HG02610 (cell line): Measurements from ENCODE around the gene ZNF653.
A peak's percentile ranks its signal among the peaks of the same experiment; 100 is the strongest.
"Not testable (repeated sequence)": the region's sequence is repeated elsewhere in the genome, so short reads cannot be mapped to it uniquely, and the experiment has no call there.

Source experiments
- ATAC-seq: cut with Tn5 transposase; IDR thresholded peaks from one replicate; pipeline ENCODE4 v1.9.1; 2021; ENCODE audit warnings: mild to moderate bottlenecking, moderate library complexity; ENCODE audit not compliant: unreplicated experiment

ZNF653 gene

DNA sequence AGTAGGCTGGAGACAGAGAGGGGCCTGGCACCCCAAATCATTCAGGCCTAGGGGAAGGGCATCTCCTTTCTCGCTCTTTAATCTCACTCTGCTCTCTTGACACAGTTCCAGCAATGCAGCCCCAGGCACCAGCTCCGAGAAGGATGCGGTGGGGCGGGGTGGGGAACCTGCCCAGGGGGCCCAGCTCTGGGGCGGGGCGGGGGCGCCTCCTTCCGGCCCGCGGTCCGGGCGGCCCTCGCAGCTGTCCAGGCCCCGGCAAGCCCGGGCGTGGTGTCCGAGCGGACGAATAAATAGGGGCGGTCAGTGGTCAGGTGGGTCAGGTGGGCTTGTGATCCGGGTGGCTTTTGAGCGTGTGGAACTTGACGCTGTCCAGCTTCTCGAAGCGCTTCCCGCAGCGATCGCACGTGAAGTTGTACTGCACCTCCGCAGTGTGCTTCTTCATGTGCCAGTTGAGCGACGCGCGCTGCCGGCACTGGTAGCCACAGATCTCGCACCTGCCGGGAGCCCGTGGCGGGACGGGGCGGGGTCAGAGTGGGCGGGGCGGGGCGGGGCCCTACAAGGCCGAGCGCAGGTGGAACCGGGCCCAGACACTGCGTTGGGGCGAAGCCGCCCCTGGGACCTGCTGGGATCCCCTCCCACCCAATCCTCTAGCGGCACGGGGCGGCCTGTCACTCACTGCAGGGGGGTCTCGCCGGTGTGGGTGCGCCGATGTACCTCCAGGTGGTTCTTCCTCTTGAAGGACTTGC is 22.1 kb downstream of the ZNF653 start:
- no peak for ATAC-seq

DNA sequence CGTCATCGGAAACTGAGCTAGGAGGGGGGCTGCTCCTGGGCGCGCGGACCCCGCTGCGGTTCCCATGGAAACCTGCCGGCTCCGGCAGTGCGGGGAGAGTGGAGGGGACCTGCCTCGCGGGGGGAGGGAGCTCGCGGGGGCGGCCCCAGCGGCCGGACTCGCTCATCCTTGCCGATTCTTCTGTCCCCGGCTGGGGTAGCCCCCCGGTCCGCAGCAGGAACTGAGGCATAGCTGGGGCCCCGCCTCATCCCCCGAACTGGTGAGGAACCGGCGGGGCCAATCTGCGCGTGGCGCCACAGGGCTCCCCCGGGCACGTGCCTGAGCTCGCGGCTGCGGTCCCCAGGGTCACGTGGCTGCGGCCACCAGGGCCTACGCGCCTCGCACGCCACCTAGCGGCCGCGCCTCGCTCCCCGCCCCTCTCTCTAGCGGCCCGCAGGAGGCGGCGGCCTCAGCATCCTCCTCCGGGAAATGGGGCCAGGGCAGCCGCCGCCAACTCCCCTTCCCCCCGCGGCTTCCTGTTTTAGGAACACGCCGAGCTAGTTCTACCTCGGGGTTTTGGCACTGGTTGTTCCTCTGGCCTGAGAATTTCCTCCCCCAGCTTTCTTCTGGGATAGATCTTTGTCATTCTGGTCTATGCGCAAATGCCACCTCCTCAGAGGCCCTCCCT is 23.1 kb downstream of the ZNF653 start:
- ATAC-seq = peak; percentile 54

DNA sequence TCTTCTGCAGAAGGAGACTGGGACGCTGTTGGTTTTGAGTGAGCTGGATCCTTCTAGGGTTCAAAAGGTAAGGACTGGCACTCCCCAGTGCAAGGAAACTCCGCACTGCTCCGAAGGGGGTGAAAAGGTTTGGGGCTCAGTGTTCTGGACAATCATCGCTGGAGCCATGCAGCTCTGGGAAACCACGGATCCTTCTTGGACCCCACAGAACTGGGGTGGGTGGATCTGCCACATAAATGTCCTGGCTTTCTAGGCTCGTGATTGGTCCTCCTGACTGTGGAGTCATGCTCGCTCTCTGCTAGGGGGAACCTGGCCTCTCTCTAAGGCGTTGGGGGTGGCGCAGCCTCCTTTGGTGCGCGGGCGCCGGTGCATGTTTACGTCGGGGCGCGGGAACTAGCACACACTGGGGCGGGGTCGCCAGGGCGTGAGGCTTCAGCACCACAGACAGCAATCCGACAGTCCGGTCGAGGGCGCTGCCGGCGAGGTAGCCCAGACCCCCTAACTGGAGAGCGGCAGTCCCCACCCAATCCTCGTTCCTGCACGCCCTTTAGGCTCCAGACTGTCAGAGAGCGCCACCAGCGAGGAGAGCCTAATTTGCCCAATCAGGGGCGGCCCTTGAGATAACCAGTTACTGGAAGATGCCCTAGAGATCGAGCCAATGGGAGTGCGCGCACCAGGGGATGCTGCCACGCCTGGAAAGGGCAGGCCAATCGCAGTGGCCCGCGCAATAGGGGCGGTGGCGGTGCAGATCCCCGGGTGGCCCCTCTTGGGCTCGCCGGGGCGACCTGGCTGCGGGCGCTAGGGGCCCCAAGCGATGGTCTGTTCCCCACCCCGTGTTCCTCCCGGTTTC is 23.9 kb downstream of the ZNF653 start:
- ATAC-seq = peak; percentile 46

DNA sequence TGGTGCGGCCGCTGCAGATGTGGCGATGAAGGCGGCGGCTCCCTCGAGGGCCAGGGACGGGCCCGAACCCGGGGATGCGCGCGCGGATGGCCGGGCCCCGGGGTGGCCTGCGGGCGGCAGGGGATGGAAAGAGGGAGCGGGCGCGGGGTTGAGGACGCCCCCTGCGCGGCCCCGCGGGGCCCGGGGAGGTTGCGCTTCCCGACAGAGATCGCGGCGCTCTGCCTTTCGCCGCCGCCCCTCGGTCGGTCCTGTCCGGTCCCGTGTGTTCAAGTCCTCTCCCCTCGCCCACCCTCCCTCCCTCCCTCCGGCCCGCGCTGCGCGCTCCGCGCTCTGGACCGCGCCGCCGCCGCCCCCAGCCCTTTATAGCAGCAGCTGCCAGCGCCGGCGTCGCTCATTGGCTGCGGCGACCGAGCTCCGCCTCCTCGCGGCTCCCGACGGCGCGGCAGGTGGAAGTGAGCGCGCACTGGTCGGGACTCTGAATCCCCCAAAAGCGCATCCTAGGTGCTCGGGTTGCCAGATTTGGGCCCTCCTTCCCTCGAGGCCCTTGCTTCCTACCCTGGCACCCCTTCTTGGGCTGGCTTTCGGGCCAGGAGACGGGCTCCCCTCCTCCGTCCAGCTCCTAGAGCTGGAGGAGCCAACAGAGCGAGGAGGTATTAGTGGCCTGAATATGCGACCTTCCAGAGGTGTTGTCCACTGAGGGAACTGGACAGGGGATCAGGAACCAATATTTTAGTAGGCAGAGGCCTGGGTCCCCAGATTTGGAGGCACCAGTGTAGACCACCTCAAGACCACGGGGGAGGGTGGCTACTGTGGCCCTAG is 24.7 kb downstream of the ZNF653 start, which contains the start of gene ELAVL3:
Gene ELAVL3 (minus strand): TSS at position 332 of the 819 bp plus-strand sequence. CDS start 438 bp downstream, outside the sequence.
- ATAC-seq = no peak

DNA sequence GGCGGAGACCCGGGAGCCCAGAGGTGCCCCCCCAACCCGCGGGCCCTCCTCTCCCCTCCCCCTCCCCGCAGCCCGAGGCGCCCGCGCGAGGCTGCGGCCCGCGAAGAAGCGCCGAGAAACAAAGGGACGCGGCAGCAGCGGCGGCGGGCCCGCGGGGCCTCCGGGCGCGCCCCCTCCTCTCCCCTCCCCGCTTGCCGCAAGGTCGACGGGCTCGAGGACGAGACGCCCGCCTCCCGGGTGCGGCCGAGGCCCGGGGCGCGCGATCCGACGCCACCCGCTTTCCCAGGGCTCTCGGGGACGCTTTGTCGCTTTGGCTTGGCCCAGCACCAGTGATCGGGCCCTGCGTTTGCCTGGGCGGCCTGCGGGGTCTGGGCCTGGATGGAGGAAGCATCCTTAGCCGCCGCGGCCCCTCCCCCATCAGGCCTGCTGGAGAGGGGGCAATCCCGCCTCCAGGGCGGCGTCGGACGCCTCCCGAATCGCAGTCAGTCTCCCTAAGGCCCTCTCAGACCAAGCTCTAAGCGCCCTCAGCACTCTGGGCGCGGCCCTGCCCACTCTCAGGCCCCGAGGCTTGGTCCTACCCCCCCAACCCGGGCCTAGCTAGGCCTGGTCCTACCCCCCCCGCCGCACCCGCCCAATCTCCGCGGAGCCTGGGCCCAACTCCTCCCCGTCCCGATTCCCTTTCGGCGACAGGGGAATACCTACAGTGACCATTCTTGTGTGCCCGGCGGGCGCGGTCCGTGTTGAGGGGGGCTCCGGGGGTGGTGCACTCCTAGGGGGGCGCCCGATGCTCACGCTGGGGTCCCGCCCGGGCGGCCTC is 25.5 kb downstream of the ZNF653 start:
- no peak for ATAC-seq

DNA sequence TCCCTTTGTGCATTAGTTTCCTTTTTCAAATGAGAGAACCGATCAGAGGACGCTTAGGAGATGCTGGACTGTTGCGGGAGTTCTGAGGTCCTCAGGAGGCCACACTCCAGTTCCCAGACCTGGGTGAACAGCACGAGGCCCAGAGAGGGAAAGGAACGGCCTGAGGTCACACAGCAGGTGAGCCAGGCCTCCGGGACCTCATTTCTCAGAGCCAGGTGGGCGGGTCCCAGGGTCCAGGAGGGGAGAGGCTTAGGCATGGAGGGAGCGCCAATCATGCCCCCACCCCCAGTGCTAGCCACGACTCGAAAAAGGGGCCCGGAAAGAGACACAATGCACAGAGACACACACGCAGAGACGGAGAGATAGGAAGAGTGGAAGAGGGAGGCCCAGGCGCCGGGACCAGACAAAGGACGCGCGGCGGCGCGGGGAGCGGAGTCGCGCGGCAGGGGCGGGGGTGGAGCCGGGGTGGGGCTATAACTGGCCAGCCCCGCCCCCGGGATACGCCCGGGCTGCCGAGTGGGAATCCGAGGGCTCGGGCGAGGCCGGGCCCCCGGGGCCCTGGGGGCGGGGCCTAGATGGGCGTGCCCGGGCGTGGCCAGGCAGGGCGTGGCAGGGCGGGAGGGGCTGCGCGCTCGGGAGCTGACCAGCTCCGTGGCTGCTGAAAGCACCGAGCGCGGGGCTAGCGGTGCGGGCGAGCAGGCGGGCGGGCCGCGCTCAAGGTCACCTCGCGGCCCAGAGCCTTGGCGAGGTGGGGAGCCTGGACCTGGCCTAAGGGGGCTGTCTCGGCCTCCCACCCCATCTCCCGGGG is 26.3 kb downstream of the ZNF653 start:
- ATAC-seq = no peak

DNA sequence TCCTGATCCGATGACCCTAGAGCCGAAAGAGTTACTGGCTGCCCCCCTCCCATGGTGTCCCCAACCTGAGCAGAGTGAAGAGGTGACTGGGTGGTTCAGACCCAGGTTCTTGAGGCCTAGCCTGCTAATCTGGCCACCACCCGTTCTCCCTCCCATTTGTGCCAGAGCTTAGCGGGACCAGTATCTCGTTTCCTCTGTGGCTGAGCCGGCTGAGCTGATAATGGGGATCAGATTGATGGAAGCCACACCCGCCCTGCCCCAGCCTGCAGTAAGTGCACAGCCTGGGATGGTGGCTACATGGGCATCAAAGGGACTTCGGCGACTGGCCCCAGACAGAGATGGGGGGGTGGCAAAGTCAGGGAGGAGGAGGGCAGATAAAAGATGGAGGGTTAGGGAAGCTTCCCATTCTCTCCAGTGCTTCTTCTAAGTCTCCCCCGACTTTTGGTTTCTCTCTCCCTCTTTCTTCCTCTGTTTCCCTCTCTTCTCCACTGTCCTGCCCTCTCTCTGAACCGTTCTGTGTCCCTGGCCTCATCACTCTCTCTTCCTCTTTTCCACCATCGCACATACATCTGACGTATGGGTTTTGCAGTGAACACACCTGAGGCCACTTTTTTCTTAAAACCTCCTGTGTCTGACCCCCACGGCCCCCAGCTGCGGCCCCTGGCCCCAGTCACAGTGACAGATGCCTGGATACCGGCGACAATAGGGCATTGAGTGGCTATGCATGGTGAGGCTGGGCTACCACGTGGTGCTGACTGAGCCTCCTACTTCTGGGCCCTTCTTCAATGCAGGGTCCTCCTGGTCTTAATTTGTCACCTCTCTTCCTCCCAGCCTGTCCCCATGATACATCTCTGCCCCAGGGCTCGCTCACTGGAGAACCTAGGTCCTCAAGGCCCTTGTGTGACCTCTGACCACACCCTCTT is 27.2 kb downstream of the ZNF653 start:
- no peak for ATAC-seq

DNA sequence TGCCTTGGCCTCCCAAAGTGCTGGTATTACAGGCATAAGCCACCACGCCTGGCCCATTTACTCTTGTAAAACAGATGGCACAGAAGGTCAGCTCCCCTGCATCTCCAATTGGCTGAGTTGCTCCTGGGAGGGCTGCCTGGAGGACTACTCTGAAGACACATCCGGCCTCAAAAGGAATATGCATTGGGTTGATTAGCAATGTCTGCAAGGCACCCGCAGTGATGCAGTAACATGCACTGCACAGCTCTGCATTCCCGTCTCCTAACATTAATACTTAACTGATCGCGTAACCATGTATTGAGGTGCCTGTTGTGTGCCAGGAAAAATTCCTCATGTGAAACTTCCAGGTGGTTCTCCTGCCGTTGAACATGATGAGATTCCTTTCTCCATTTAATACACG is 29.8 kb downstream of the ZNF653 start:
- ATAC-seq = no peak

DNA sequence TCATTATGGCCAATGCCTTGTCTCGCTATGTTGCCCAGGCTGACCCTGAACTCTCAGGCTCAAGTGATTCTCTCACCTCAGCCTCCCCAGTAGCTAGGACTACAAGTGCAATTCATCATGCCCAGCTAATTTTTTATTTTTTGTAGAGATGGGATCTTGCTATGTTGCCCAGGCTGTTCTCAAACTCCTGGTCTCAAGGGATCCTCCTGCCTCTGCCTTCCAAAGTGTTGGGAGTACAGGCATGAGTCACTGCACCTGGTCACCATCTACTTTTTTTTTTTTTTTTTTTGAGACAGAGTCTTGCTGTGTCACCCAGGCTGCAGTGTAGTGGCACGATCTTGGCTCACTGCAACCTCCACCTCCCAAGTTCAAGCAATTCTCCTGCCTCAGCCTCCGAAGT is 30.3 kb downstream of the ZNF653 start:
- ATAC-seq = not testable (repeated sequence)

DNA sequence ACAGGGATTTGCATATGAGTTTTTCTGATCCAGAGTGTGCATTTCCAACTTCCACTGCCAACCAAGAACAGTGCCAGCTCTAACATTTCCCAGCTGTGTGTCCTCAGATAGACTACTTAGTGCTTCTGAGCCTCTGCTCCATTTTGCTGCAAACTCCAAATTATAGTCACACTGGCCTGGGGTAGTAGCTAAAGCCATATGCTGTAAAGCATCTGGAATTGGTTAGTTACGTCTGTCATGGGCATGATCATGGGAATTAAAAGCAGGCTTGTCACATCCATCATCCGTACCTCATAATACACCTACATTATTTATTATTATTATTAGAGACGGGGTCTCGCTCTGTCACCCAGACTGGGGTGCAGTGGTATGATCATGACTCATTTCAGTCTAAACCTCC is 31.9 kb downstream of the ZNF653 start:
- no peak for ATAC-seq

DNA sequence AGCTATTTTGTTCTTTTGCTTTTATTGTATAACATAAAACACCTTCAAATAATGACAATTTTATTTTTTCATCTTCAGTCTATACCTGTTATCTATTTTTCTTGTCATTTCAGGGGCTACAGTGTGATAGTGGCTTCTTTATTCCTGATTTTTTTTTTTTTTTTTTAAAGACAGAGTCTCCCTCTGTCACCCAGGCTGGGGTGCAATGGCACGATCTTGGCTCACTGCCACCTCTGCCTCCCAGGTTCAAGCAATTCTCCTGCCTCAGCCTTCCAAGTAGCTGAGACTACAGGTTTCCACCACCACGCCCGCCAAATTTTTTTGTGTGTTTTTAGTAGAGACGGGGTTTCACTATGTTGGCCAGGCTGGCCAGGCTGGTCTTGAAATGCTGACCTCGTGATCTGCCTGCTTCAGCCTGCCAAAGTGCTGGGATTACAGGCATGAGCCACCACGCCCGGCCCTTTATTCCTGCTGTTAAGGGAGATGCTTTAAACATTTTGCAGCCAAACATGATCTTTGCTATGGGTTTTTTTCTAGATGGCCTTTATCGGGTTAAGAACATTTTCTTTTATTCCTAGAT is 37.3 kb downstream of the ZNF653 start:
- not testable (repeated sequence) for ATAC-seq

DNA sequence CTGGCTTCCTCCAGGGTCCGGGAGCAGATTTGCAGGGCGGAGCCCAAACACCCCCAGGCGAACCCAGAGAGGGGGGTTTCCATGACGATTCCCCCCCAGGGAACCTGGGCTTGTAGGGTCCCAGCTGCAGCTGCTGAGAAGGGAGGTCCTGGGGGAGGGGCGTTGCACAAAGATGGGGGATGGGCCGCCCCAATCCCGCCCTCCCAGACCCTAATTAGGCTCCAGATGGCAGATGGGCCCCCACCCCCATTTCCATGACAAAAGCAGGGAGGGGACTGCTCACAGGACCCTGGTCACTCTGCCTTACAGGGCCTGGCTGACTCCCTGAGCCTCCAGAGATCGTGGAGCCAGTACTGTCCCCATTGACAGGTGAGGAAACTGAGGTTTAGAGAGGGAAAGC is 40.0 kb downstream of the ZNF653 start:
- no peak for ATAC-seq

DNA sequence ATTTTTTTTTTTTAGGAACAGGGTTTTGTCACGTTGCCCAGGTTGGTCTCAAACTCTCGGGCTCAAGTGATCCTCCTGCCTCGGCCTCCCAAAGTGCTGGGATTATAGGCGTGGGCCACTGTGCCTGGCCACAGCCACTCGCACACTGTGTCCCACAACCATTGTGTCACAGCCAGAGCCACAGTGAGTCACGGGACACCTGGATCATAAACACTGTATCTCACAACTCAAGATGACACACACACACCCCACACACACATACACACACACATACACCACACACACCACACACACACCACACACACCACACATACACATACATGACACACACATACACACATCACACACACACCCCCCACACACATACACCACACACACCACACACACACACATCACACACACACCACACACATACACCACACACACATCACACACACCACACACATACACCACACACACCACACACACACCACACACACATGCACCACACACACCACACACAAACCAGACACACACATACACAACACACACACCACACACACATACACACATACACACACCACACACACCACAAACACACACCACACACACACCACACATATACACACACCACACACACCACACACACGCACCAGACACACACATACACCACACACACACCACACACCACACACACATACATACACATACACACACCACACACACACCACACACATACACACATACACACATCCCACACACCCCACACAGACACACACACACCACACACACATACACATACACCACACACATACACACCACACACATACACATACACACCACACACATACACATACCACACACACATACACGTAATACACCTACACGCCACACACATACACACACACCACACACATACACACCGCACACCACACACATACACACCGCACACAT is 41.0 kb downstream of the ZNF653 start:
- ATAC-seq = no peak

DNA sequence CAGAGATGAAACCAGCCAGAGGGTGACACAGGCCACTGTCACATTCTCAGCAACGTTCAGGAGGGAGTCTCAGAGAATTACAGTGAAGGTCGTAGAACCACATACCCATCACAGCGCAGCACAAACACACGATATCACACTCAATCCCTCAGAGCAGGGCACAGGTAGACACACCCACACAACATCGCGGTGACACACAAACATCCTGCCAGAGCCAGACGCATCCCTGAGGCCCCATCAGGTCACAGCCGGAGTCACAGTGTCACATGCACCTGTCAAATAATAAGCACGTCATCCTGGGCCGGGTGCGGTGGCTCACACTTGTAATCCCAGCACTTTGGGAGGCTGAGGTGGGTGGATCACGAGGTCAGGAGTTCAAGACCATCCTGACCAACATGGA is 42.2 kb downstream of the ZNF653 start:
- no peak for ATAC-seq

DNA sequence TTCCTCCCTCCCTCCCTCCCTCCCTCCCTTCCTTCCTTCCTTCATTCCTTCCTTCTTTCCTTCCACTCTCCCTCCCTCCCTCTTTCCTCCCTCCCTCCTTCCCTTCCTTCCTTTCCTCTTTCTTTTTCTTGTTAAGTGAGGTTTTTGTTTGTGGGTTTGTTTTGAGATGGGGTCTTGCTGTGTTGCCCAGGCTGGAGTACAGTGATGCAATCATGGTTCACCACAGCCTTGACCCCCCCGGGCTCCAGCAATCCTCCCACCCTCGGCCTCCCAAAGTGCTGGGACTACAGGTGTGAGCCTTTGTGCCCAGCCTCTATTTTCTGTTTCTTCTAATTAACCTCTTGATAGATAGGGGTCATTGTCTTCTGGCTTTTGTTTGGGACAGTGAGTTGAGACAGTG is 44.2 kb downstream of the ZNF653 start:
- ATAC-seq = no peak

DNA sequence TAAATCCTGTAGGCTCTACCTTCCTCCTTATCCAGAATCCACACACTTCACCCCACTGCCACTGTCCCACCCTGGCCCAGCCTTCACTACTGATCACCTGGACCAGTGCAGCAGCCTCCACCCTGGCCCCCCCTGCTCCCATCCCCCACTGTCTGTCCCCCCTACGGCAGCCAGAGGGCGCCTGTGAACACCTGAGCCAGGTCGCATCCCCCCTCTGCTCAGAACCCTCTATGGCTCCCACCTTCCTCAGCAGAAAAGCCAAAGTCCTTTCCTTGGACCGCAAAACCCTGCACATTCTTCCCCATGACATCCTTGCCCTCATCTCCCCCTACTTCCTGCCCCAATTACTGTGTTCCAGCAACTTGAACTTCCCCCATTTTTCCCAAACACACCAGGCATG is 45.4 kb downstream of the ZNF653 start:
- ATAC-seq = no peak

DNA sequence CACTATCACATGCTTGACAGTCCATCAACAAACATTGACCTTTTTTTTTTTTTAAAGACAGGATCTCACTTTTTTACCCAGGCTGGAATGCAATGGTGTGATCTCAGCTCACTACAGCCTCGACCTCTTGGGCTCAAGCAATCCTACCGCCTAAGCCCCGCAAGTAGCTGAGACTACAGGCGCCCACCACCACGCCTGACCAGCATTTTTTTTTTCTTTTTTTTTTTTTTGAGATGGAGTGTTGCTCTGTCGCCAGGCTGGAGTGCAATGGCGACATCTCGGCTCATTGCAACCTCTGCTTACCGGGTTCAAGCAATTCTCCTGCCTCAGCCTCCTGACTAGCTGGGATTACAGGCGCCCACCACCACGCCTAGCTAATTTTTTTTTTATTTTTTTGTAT is 46.7 kb downstream of the ZNF653 start:
- ATAC-seq = not testable (repeated sequence)
